Effector memory CD4-positive, alpha-beta T cell (primary cell): ENCODE data around the gene NKAIN4.

ENCODE experiments used
- DNase-seq, 3 donors: peaks; one replicate each; pipeline ENCODE4 v3.0.0-alpha.2; 2020
- H3K27ac ChIP-seq: 2 replicates; pipeline ENCODE4 v1.7.0; 2013; ENCODE audit warnings: mild to moderate bottlenecking, low read length, moderate library complexity; ENCODE audit not compliant: insufficient read depth, poor library complexity, severe bottlenecking
- H3K27me3 ChIP-seq: replicated peaks from 2 replicates; pipeline ENCODE4 v1.7.0; 2013; ENCODE audit warnings: mild to moderate bottlenecking, low read length; ENCODE audit not compliant: insufficient read depth, control insufficient read depth, poor library complexity, severe bottlenecking
- H3K36me3 ChIP-seq: 2 replicates; pipeline ENCODE4 v1.7.0; 2013; ENCODE audit warnings: mild to moderate bottlenecking, low read length, moderate library complexity; ENCODE audit not compliant: control insufficient read depth, insufficient read depth
- H3K4me1 ChIP-seq: 2 replicates; pipeline ENCODE4 v1.7.0; 2013; ENCODE audit warnings: low read length, mild to moderate bottlenecking; ENCODE audit not compliant: control insufficient read depth, insufficient read depth, poor library complexity, severe bottlenecking
- H3K4me3 ChIP-seq: 2 replicates; pipeline ENCODE4 v1.7.0; 2013; ENCODE audit warnings: low read length, low read depth, mild to moderate bottlenecking; ENCODE audit not compliant: insufficient read depth, poor library complexity, severe bottlenecking
- H3K9me3 ChIP-seq: 2 replicates; pipeline ENCODE4 v1.7.0; 2013; ENCODE audit warnings: mild to moderate bottlenecking, low read length, moderate library complexity; ENCODE audit not compliant: control insufficient read depth

The NKAIN4 gene

DNA sequence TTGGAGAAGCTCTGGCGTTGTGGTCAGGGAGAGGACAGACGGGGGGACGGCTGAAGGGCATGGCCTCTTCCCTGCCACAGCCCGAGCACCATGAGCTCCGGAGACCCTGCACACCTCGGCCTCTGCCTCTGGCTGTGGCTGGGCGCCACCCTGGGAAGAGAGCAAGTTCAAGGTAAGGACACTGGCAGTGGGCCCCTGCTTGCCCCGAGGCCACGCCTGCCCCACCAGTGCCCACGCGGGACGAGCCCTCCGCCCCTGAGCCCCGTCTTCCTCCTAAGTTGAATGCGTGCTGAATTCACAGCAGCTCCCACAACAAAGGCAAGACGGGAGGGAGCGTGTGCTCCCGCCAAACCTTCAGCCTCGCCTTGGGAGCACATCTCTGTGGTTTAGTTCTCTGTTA is 40.8 kb upstream of the NKAIN4 start:
- Histone ChIP-seq H3K4me1 (peaks cover 12% of the 10 kb centered on the region), H3K9me3 (no peaks in the 10 kb centered on the region), H3K36me3 (no peaks in the 10 kb centered on the region), H3K27me3 (peaks cover 2% of the 10 kb centered on the region), H3K4me3 (no peak overlapping the region), H3K27ac (no peak overlapping the region)
- no peak for DNase-seq

DNA sequence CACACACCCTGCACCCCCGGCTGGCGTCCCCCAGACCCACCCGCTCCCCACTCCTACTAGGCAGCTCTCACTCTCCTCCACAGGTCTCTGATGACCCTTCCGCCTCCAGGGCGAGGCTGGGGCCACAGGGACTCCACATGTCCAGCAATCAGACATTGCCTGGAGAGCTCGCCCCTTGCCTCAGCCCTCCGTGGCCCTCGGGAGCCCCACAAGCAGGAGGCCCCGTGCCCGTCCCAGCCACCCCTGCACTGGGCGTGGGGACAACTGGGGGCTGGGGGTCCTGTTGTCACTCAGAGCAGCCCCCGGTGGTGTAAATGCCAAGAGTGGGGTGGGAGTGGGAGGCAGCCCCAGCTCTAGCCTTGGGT is 40.3 kb upstream of the NKAIN4 start:
- no peak overlapping the region for H3K4me3 ChIP-seq

DNA sequence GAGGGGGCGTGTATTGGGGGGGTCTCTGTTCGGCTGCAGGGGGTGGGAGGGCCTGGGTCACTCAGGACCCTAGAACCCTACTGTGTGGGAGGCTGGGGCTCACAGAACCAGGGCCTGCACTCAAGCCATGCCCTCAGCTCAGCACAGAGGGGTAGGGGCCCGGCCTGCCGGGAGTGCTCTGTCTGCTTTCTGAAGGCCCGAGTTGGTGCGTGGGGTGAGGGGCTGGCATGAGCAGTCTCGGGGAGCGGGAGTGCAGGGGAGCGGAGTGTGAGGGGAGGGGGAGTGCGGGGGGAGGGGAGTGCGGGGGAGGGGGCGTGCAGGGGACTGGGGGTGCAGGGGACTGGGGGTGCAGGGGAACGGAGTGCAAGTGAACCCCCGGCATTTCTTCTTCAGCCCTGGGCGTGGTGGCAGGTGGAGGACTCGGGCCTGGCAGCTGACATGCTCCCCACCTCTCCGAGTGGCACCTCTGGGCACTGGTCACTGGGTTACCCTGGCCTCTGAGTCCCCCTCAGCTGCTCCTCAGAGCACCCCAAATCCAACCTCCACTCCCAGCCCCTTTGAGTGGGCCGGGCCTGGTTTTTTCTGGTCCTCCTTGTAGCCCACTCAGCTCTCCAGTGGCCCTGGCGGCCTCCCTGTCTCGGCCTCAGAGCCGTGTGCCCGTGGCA is 39.7 kb upstream of the NKAIN4 start:
- DNase-seq: no peak
- Histone ChIP-seq H3K27me3 (peaks cover 2% of the 10 kb centered on the region), H3K4me1 (peaks cover 12% of the 10 kb centered on the region), H3K27ac (no peak overlapping the region), H3K4me3 (no peak overlapping the region), H3K9me3 (no peaks in the 10 kb centered on the region), H3K36me3 (peaks cover under 1% of the 10 kb centered on the region)

More for the DNA sequence above, 40.3 kb upstream of the NKAIN4 start:
- peaks cover 12% of the 10 kb centered on the region for H3K4me1 ChIP-seq
- H3K27ac ChIP-seq: no peak overlapping the region
- peaks cover 2% of the 10 kb centered on the region for H3K27me3 ChIP-seq
- DNase-seq: no peak
- H3K36me3 ChIP-seq: no peaks in the 10 kb centered on the region
- H3K9me3 ChIP-seq: no peaks in the 10 kb centered on the region

DNA sequence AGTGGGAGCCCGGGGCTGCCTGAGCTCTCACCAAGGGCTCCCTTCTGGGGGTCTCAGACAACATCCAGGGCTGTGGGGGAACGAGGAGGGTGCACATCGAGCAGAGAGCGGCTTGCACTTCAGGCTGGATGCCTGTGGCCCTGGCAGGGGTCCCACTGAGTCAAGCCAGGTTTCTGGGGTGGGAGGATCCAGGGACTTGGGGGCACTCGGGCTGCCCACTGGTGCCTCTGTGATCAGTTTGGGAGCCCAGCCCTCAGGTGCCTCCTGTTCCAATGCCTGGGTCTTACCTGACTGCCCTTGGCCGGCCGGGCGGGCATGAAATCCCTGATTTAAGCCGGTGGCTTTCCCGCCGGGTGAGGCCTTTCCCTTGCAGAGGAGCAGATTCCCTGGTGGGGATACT is 39.2 kb upstream of the NKAIN4 start:
- peaks cover 6% of the 10 kb centered on the region for H3K36me3 ChIP-seq
- no peak for DNase-seq
- peaks cover 12% of the 10 kb centered on the region for H3K4me1 ChIP-seq
- H3K4me3 ChIP-seq: no peak overlapping the region
- no peak overlapping the region for H3K27ac ChIP-seq
- H3K27me3 ChIP-seq: peaks cover 2% of the 10 kb centered on the region
- H3K9me3 ChIP-seq: no peaks in the 10 kb centered on the region

DNA sequence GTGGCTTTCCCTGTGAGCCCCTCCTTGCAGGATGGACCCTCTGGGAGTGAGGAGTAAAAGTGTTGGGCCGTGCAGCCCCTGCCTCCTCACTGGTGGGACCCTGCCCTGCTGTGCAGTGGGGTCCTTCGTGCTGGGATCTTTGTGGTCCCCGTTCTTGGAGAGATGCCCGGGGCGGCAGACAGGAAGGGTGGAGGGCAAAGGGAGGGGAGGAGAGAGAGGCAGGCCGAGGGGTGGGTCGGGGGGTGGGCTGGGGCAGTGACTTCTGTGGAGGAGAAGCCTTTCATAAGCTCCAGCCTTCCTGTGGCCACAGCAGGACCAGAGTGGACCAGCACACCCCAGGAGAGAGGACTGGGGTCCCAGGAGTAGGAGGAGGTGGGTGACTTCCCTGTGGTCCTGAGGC is 38.6 kb upstream of the NKAIN4 start, which contains the start of gene COL20A1:
Gene COL20A1 (plus strand): TSS at position 283 of the 400 bp plus-strand sequence. CDS start 1,922 bp downstream, outside the sequence.
- H3K27ac ChIP-seq: no peak within 1 kb of the TSS
- peaks cover 2% of the 10 kb centered on the region for H3K27me3 ChIP-seq
- H3K4me1 ChIP-seq: peaks cover 12% of the 10 kb centered on the region
- no peaks in the 10 kb centered on the region for H3K9me3 ChIP-seq
- no peak for DNase-seq
- H3K4me3 ChIP-seq: no peak within 1 kb of the TSS
- peaks cover 11% of the 10 kb centered on the region for H3K36me3 ChIP-seq

DNA sequence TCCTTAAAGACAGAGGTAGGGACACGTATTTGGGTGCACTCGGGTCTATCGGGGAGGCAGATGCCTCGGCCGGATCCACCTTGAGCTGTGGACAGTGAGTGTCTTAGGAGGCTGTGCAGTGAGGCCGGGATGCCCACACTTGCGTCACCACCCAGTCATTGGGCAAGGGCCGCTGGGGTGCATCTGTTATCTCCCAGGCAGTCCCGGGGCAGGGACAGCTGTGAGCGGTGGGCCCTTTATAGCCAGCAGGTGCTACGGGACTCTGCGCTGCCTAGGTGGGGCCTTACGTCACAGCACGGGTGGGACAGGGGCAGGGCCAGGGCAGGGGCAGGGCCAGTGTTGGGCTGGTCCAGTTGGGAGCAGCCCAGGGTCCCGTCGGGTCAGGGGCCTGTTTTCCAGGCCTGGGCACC is 38.0 kb upstream of the NKAIN4 start:
- H3K36me3 ChIP-seq: peaks cover 15% of the 10 kb centered on the region
- H3K4me3 ChIP-seq: no peak overlapping the region

DNA sequence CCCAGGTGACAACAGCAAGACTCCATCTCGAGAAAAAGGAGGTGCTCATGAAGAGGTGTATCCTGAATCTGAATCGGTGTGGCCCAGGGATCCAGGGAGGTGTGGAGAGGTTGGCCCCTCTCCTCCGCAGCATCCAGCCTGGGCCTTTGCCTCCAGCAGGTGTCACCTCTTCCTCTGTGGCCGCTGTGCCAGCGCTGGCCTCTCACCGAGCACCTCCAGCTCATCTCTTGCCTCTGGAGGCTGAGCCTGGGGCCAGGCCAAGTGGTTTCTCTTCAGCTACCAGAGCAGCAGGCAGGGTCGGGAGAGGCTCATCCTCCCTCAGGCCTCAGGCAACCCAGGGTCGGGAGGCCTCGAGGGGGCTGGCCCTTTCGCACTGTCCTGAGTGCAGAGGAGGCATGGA is 37.5 kb upstream of the NKAIN4 start:
- peaks cover 12% of the 10 kb centered on the region for H3K4me1 ChIP-seq
- no peaks in the 10 kb centered on the region for H3K9me3 ChIP-seq
- H3K27me3 ChIP-seq: peaks cover 2% of the 10 kb centered on the region
- peaks cover 20% of the 10 kb centered on the region for H3K36me3 ChIP-seq
- no peak overlapping the region for H3K27ac ChIP-seq
- H3K4me3 ChIP-seq: no peak overlapping the region
- no peak for DNase-seq

More for the DNA sequence above, 38.0 kb upstream of the NKAIN4 start:
- Histone ChIP-seq H3K27me3 (peaks cover 2% of the 10 kb centered on the region), H3K9me3 (no peaks in the 10 kb centered on the region), H3K4me1 (peaks cover 12% of the 10 kb centered on the region), H3K27ac (no peak overlapping the region)
- DNase-seq: no peak

DNA sequence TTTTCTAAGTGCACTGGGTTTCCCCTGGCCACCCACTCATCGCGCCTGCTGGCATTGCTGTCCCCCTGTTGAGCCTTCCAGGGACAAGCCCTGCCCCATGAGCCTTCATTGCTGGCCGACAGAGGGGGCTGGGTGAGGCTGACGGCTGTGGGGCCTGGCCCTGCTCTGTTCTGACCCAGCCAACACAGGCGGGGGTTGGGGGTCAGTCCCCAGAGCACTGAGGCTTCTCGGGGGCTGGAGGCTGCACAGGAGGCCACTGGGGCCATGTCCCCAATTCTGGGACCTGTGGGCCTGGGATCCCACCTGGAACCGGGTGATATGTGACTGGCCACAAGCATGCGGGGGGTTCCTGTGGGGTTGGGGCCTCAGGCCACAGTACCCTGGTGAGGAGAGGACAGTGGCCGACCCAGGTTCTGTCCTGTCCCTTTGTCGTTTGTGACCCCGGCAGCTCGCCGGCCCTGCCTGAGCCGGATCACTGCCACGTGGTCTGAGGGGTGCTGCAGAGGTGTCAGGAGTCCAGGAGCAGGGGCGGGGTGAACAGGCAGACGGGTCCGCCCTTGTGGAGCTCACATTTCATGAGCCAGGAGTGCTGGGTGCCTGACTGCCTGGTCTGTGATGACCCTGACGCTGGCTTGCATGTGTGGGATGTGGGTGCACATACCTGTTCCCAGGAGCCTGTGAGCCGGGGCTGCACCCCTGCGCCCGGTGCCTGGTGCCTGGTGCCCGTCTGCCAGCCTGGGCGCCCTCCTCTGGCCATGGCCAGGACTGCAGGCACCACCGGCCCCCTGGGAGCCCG is 36.6 kb upstream of the NKAIN4 start:
- Histone ChIP-seq H3K27me3 (peaks cover 2% of the 10 kb centered on the region), H3K9me3 (no peaks in the 10 kb centered on the region), H3K36me3 (peaks cover 25% of the 10 kb centered on the region), H3K4me3 (no peak overlapping the region), H3K4me1 (peaks cover 12% of the 10 kb centered on the region), H3K27ac (no peak overlapping the region)
- peak in 2 of 3 donors; percentile 22 to 34 for DNase-seq

DNA sequence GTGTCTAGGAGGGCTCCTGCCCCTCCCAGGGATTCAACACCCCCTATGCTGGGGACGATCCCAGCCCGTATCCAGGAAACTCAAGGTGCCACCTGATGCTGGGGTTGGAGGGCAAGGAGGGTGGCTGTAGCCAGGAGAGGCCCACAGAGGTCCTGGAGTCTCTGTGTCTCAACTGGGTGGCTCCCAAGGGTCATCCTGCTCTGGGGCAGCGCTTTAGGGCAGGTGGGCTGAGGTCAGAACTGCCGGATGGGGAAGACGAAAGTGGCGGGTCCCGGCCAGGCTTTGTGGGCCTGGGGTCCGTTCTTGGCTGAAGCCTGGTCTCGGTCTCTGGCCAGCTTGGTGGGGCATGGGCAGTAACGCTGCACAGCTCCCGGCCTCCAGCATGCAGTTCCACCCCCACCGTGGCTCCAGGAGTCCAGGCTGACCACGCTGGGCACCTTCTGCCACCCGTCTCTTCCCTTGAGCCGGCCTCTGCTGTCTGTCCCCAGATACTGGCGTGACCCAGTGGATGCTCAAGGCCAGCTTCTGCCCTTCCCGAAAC is 35.9 kb upstream of the NKAIN4 start:
- DNase-seq: no peak
- no peak overlapping the region for H3K27ac ChIP-seq
- H3K4me3 ChIP-seq: no peak overlapping the region
- H3K27me3 ChIP-seq: peaks cover 2% of the 10 kb centered on the region
- peaks cover 27% of the 10 kb centered on the region for H3K36me3 ChIP-seq
- H3K4me1 ChIP-seq: peaks cover 6% of the 10 kb centered on the region
- no peaks in the 10 kb centered on the region for H3K9me3 ChIP-seq
